ENCODE results near the gene GIGYF2.
A peak's percentile ranks its signal among the peaks of the same experiment; 100 is the strongest.
"Not testable (repeated sequence)": the region's sequence is repeated elsewhere in the genome, so short reads cannot be mapped to it uniquely, and the experiment has no call there.

Gene GIGYF2

GRCh38 chr2:232697059-232697806 is at the start of gene GIGYF2:
Gene GIGYF2 (plus strand): TSS chr2:232697331. CDS start chr2:232735198, 37,867 bp downstream.
- DNase-seq = peak; percentile 91

DNA sequence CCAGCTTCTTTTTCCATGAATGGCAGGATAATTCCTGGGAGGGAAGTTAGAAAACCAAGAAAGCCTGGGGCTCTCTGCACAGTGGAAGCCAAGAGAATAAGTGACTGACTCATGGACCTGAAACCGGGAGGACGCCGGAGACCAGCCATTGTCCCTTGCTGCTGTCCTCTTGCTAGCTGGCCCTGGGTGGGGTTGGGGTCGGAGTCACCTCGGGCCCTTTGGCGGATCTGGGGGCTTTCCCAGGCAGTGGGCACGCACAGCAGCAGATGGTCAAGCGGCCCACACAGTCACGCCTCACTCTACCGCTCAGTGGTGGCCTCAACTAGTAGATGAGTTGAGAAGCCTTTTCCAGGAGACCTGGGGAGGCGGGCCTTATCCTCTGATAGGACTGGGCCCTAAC is 48.1 kb upstream of the GIGYF2 start:
- no peak for DNase-seq

- DNase-seq = no peak
Measured at GRCh38 chr2:232652505-232652851, 44.7 kb upstream of the GIGYF2 start.

GRCh38 chr2:232653441-232653840 is 43.7 kb upstream of the GIGYF2 start:
- no peak for DNase-seq

DNA sequence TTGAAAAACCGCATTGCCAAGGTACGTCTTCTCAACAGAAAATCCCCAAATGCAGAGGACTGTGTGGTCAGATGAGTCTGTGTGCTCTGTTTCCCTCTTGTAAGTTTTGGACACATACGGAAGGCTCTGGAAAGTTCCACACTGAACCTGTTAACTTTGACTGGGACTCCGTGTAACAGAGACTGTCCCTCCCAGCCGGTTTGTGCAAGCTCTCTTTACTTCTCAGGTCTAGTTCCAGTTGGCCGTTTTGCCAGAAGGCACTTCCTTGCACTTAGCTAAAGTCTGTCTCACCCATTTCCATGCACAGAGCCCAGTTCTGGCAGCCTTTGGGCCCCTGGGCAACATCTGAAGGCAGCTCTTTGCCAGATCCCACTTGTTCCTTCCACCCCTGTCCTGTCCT is 41.7 kb upstream of the GIGYF2 start:
- no peak for DNase-seq

GRCh38 chr2:232658217-232658785 is 38.8 kb upstream of the GIGYF2 start:
- DNase-seq = no peak

DNA sequence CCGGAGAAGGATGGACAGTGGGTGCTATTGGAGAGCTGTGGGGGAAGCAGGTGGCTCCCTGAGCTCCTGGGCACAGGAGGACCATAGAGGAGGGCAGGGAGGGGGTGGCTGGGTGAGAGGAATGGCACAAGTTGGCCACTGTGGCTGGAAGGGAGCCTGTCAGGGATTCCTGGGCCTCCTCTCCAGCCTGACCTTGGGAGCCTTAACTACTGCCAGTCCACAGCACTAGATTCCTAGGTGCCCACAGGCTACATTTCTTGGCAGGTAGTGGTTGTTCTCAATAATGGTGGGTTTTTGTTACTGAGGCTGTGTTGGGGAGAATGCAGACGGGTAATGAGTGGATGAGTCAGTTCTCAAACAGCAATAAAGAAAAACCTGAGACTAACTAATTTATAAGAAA is 37.8 kb upstream of the GIGYF2 start:
- no peak for DNase-seq

DNA sequence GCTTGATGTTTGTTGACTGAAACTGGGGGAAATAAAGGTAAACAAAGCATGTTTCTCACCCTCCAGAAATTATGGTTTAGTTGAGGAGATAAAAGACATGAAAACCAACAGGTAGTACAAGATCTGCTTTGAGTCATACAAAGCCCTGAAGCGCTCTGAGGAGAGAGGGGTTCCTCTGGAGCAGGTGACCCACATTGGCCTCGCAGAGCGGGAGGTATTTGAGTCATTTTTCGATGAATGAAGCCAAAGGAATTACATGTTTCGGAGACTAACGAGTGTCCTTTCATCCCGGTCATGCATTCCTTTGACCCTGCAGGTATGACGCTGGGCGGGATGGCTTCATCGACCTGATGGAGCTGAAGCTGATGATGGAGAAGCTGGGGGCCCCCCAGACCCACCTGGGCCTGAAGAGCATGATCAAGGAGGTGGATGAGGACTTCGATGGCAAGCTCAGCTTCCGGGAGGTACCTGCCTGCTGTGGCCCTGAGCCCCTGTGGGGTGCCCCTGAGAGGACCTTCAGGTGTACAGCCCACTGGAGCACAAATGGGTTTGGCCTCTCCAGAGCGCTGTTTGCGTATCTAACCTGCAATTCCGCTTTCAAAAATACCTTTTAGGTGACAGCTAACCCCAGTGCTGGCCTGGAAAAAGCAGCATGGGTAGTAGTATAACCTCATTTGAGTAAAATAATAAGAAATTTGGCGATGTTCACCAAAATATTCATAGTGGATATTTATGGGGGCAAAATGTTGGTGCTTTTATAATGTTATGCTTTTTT is 34.5 kb upstream of the GIGYF2 start:
- no peak for DNase-seq

- DNase-seq = no peak
Measured at GRCh38 chr2:232666051-232666805, 30.9 kb upstream of the GIGYF2 start.

DNA sequence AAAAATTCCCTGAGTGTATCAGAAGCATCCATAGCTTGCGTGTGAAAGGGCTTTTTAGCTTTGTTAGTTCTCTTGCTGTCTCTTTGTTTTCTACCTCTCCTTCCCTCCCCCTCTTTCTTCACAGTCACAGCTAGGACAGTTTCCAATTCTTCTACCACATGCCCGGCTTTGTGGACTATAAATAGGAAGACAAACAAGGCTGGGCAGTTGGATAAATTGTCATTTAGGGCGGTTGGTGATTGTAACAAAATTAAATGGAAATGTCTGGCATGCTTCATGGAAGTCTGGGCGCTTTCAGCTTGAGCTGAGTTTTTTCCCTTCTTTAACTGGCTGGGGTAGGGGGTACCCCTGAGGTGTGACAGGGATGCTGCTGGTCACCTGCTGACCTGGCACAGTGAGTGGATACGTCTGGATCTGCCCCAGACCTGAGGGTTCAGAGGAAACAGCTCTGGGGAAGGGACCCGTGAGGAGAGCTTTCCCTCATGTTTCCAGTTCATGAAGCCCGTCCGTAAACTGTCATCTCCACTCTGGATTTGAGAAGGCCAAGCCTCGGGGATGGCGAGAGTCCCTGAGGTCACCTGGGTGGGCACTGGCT is 29.0 kb upstream of the GIGYF2 start:
- no peak for DNase-seq

DNA sequence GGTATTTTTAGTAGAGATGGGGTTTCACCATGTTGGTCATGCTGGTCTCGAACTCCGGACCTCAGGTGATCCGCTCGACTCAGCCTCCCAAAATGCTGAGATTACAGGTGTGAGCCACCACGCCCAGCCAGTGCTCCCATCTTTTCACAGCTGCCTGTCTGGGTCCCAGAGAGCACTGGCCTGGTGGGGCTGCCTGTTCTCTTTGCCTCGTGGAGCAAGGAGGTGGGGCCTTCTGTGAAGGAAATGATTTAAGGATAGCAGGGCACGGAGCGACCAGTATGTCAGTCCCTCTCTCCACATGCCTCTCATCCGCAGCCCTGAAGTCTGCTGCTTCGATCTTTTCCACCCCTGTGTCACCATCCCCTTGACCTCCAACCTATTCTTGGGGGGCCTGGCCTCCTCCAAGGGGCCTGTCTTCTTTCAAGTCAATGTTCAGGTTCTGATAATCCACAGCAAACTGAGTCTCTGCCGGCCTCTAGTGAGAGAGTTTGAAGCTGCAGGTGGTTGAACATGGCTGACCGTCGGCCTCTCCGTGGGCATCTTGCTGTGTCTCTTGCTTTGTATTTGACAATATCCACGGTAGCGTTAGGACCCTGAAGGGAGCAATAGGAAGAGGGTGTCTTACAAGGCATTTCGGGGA is 28.2 kb upstream of the GIGYF2 start:
- DNase-seq = no peak

- no peak for DNase-seq
Measured at GRCh38 chr2:232672588-232672987, 24.5 kb upstream of the GIGYF2 start.

DNA sequence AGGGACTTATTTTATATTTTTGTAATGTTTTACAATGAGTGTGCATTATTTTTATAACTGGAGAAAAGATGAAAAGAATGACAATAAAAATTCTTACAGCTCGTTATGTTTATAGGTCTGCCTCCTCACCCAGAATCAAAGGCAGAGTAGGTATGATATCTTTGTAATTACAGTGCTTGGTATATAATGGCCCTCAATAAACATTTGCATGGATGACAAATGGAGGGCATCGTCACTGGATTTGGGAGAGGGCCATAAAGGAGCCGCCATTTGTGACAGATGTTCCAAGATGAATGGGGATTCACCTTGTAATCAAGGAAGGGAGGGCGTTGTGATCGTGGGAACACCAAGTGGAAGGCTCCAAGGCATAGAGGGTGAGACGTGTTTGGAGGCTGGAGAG is 22.6 kb upstream of the GIGYF2 start:
- peak; percentile 38 for DNase-seq

DNA sequence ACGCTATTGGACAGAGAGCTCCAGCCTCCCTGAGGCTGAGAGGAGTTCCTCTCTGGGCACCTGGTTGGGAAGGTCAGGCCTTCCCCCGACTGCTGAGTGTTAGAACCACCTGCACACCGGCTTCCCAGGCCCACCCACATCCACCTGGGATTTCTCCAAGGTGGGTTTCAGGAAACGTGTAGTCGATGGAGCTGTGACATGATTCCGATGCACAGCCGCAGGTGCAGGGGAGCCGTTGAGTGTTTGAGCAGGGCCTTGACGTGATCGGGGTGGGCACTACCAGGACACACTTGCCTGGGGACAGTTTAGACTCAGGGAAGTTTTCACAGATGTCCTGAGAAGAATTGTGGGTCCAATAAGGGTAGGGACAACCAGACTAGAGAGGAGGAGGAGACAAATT is 21.8 kb upstream of the GIGYF2 start:
- DNase-seq = no peak

GRCh38 chr2:232680006-232680405 is 17.1 kb upstream of the GIGYF2 start:
- no peak for DNase-seq

DNA sequence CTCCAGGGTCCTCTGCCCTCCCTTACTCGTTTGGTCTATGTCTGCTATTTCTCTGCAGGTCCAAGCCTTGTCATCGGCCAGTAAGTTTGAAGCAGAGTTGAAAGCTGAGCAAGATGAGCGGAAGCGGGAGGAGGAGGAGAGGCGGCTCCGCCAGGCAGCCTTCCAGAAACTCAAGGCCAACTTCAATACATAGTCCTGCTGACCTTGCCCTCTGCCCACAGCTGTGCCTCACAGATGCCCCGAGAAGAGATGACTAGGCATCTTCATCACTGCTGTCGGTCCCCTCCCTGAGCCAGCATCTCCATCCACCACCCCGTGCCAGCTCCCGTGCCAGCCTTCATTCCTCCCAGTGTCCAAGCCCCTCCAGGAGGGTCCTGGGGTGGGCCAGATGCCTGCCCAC is 15.6 kb upstream of the GIGYF2 start:
- no peak for DNase-seq

DNA sequence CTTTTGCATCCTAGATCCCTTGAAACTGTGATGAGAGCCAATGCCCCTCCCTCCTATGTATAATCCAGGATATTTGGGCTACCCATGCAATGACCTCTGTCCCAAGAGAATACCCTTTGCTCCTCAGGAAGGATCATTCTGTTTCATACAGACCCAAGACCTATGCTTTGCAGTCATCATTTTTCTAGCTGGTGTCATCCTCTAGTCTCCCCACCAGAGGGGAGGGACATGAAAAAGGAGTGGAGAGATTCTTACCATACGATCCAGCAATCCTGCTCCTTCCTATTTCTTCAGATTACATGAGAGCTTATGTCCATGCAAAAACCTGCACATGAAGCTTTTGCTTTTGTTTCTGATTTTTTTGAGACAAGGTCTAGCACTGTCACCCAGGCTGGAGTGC is 13.8 kb upstream of the GIGYF2 start:
- no peak for DNase-seq

DNA sequence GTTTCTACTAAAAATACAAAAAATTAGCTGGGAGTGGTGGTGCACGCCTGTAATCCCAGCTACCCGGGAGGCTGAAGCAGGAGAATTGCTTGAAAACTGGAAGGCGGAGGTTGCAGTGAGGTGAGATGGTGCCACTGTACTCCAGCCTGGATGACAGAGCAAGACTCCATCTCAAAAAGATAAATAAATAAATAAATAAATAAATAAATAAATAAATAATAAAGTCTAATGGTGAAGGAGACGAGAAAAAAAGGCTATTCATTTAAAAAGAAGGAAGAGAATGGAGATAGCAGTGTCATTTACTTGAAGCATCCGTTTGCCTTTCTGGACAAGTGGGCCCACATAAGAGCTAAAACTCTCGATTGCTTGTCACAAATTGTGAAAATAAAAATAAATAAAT is 11.7 kb upstream of the GIGYF2 start:
- not testable (repeated sequence) for DNase-seq

- no peak for DNase-seq
Measured at GRCh38 chr2:232687382-232688160, 9.6 kb upstream of the GIGYF2 start.

DNA sequence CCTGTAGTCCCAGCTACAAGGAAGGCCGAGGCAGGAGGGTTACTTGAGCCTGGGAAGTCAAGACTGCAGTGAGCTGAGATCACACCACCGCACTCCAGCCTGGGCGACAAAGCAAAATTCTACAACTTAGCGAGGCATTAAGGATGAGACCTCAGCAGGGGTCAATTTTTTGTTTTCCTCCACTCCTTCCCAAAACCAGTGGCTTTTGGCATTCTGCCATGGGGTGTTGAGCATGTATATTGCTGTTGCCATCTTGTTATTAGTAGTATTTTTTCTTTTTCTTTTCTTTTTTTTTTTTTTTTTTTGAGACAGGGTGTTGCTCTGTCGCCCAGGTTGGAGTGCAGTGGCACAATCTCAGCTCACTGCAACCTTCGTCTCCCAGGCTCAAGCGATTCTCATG is 8.9 kb upstream of the GIGYF2 start:
- no peak for DNase-seq

- peak; percentile 47 for DNase-seq
Measured at GRCh38 chr2:232689152-232689910, 7.8 kb upstream of the GIGYF2 start.
